IMR-90 (cell line): ENCODE measurements around the gene NUDT3.

Experiments
- BHLHE40 ChIP-seq: fragments of 150-350 bp; IDR thresholded peaks from 2 replicates; pipeline ENCODE4 v1.6.1; 2016; ENCODE audit warnings: mild to moderate bottlenecking, low read depth, low read length
- CEBPB ChIP-seq: IDR thresholded peaks from 2 replicates; pipeline ENCODE4 v1.6.1; 2012; ENCODE audit warnings: low read depth, low read length, improper control_type of control experiment
- MAFK ChIP-seq: IDR thresholded peaks from 2 replicates; pipeline ENCODE4 v1.6.1; 2012; ENCODE audit warnings: low read depth, low read length, improper control_type of control experiment
- MAZ ChIP-seq: IDR thresholded peaks from 2 replicates; pipeline ENCODE4 v1.6.1; 2012; ENCODE audit warnings: low read depth, mild to moderate bottlenecking, low read length, improper control_type of control experiment, moderate library complexity, borderline replicate concordance
- POLR2A ChIP-seq: IDR thresholded peaks from 2 replicates; pipeline ENCODE4 v1.6.1; 2012; ENCODE audit warnings: mild to moderate bottlenecking, low read depth, low read length
- RFX5 ChIP-seq: IDR thresholded peaks from 2 replicates; pipeline ENCODE4 v1.8.0; 2012; ENCODE audit warnings: low read depth, mild to moderate bottlenecking, low read length, moderate library complexity
- SMC3 ChIP-seq: fragments of 150-350 bp; IDR thresholded peaks from 2 replicates; pipeline ENCODE4 v1.6.1; 2016; ENCODE audit warnings: low read depth, mild to moderate bottlenecking, antibody characterized with exemption, low read length, moderate library complexity
- TF ChIP-seq, protein P1 (sequence below): conservative IDR thresholded peaks from 2 replicates; pipeline ENCODE4 v1.5.1; 2012; ENCODE audit warnings: mild to moderate bottlenecking, low read depth, low read length, improper control_type of control experiment
- TF ChIP-seq, protein P2 (sequence below): fragments of 150-350 bp; IDR thresholded peaks from 2 replicates; pipeline ENCODE4 v1.6.1; 2016; ENCODE audit warnings: low read depth, mild to moderate bottlenecking, low read length, moderate library complexity, borderline replicate concordance

DNA sequence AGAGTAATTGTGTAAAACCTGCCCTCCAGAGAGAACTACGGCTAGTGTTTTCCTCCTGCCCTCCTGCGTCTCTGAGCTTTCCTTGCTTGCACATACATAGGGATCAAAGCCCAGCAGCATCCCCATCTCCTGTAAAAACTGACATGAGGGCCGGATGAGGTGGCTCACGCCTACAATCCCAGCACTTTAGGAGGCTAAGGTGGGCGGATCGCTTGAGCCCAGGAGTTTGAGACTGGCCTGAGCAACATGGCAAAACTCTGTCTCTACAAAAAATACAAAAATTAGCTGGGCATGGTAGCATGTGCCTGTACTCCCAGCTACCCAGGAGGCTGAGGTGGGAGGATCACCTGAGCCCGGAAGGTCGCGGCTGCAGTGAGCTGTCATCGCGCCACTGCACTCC, 103.3 kb downstream of the NUDT3 start:
- TF ChIP-seq BHLHE40 = no peak
- TF ChIP-seq, protein P1, sequence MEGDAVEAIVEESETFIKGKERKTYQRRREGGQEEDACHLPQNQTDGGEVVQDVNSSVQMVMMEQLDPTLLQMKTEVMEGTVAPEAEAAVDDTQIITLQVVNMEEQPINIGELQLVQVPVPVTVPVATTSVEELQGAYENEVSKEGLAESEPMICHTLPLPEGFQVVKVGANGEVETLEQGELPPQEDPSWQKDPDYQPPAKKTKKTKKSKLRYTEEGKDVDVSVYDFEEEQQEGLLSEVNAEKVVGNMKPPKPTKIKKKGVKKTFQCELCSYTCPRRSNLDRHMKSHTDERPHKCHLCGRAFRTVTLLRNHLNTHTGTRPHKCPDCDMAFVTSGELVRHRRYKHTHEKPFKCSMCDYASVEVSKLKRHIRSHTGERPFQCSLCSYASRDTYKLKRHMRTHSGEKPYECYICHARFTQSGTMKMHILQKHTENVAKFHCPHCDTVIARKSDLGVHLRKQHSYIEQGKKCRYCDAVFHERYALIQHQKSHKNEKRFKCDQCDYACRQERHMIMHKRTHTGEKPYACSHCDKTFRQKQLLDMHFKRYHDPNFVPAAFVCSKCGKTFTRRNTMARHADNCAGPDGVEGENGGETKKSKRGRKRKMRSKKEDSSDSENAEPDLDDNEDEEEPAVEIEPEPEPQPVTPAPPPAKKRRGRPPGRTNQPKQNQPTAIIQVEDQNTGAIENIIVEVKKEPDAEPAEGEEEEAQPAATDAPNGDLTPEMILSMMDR = no peak
- TF ChIP-seq POLR2A = no peak
- TF ChIP-seq, protein P2, sequence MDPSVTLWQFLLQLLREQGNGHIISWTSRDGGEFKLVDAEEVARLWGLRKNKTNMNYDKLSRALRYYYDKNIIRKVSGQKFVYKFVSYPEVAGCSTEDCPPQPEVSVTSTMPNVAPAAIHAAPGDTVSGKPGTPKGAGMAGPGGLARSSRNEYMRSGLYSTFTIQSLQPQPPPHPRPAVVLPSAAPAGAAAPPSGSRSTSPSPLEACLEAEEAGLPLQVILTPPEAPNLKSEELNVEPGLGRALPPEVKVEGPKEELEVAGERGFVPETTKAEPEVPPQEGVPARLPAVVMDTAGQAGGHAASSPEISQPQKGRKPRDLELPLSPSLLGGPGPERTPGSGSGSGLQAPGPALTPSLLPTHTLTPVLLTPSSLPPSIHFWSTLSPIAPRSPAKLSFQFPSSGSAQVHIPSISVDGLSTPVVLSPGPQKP = no peak
- no peak for TF ChIP-seq MAFK
- TF ChIP-seq MAZ = no peak
- no peak for TF ChIP-seq CEBPB
- no peak for TF ChIP-seq SMC3
- no peak for TF ChIP-seq RFX5
